Measurements from ENCODE around the gene MAB21L4.

GRCh38 chr2:240872317-240873097 lies 23.4 kb downstream of the MAB21L4 start:
- no peak for TF ChIP-seq POLR2AphosphoS5 (IDR thresholded peaks at IDR 0.05; ENCODE audit: borderline replicate concordance, low read depth, low read length)
- TF ChIP-seq EZH2 (IDR thresholded peaks at IDR 0.05) = no peak
- TF ChIP-seq FOXP2 (optimal IDR thresholded peaks at IDR 0.05; ENCODE audit: control extremely low read depth, extremely low read length, insufficient read depth) = no peak
